NCI-H446 (cell line): ENCODE data around the gene NAA60.
A peak's percentile ranks its signal among the peaks of the same experiment; 100 is the strongest.

ENCODE experiments used
- DNase-seq, 2 experiments: peaks; one replicate each; lab custom pipeline; 2025; lab: John Stamatoyannopoulos, UW

NAA60 gene

GRCh38 chr16:3510416-3510815 lies 66.9 kb downstream of the NAA60 start:
- no peak for DNase-seq

- no peak for DNase-seq
Observed at GRCh38 chr16:3511286-3512180, 68.1 kb downstream of the NAA60 start.

GRCh38 chr16:3513892-3514583 lies 70.6 kb downstream of the NAA60 start:
- DNase-seq, result no peak

- DNase-seq, result no peak
Observed at GRCh38 chr16:3514621-3515020, 71.1 kb downstream of the NAA60 start.

- DNase-seq, result no peak
Observed at GRCh38 chr16:3515897-3516296, 72.4 kb downstream of the NAA60 start.

- no peak for DNase-seq
Observed at GRCh38 chr16:3518292-3518985, 75.0 kb downstream of the NAA60 start.

GRCh38 chr16:3518986-3519348 lies 75.5 kb downstream of the NAA60 start:
- no peak for DNase-seq

GRCh38 chr16:3519581-3519980 lies 76.1 kb downstream of the NAA60 start:
- DNase-seq, result no peak

GRCh38 chr16:3520413-3520812 lies 76.9 kb downstream of the NAA60 start:
- DNase-seq, result no peak

- DNase-seq, result no peak
Observed at GRCh38 chr16:3520841-3521240, 77.4 kb downstream of the NAA60 start.

GRCh38 chr16:3523281-3523680 lies 79.8 kb downstream of the NAA60 start:
- DNase-seq, result no peak

- no peak for DNase-seq
Observed at GRCh38 chr16:3525951-3526350, 82.5 kb downstream of the NAA60 start.

GRCh38 chr16:3527216-3527829 lies 83.8 kb downstream of the NAA60 start:
- DNase-seq, result peak; percentile 9 to 60

GRCh38 chr16:3528406-3528805 lies 84.9 kb downstream of the NAA60 start:
- no peak for DNase-seq

GRCh38 chr16:3529175-3529574 lies 85.7 kb downstream of the NAA60 start:
- DNase-seq, result no peak

GRCh38 chr16:3530371-3530914 lies 87.0 kb downstream of the NAA60 start:
- DNase-seq, result no peak

GRCh38 chr16:3532741-3533140 lies 89.3 kb downstream of the NAA60 start:
- no peak for DNase-seq

GRCh38 chr16:3534126-3534525 lies 90.6 kb downstream of the NAA60 start:
- DNase-seq, result no peak

- DNase-seq, result no peak
Observed at GRCh38 chr16:3536271-3536731, 92.8 kb downstream of the NAA60 start.
